HCT116 (cell line): ENCODE data around the gene BMAL1. TPM values are rescaled to one million over a fixed set of nuclear protein-coding genes. Genes with fewer than 3 reads are reported as not detected.

Experiments used
- ATAC-seq: fragments of 200-7000 bp; cut with Tn5 transposase; 2 replicates; pipeline ENCODE4 v1.9.1; 2020; ENCODE audit warnings: mild to moderate bottlenecking, moderate library complexity
- BruUV-seq: library from RNA; stranded (reverse); fragments of 400-500 nt; replicated peaks from 2 replicates; lab custom pipeline; 2021; lab: Mats Ljungman, UMichigan
- CTCF ChIA-PET: fragments of 300-600 bp; sonication (Branson Sonifier 250); formaldehyde crosslinking; loops from one replicate; lab custom pipeline; 2021; ENCODE audit warnings: antibody characterized with exemption; lab: Charles Lee
- POLR2A ChIA-PET: fragments of 300-600, 350-600 bp; sonication (Branson Sonifier 250); formaldehyde crosslinking; loops from one replicate; lab custom pipeline; 2021; ENCODE audit warnings: antibody characterized with exemption; lab: Charles Lee
- RAD21 ChIA-PET, 2 experiments: fragments of 300-600 bp; sonication (Branson Sonifier 250); formaldehyde crosslinking; loops; one replicate each; lab custom pipeline; 2023; ENCODE audit warnings: low total read pairs in 2 of 2; ENCODE audit not compliant: uncharacterized antibody in 2 of 2, unreplicated experiment in 2 of 2, low non-redundant PET in 1 of 2; lab: Charles Lee
- DNase-seq: peaks from one replicate; pipeline ENCODE4 v3.0.0-alpha.2; 2010; ENCODE audit warnings: low read depth, low spot score
- H2AFZ ChIP-seq: fragments of 200-600 bp; shearing (Covaris generic), sonication (generic); 2 replicates; pipeline ENCODE4 v1.6.1; 2017; ENCODE audit warnings: low read depth, mixed run types, mixed read lengths, antibody characterized with exemption, low read length; ENCODE audit not compliant: poor library complexity, severe bottlenecking
- H3K27ac ChIP-seq: 2 replicates; pipeline ENCODE4 v1.5.1; 2012; ENCODE audit warnings: low read depth, low read length
- H3K27me3 ChIP-seq: fragments of 200-600 bp; sonication (generic); 2 replicates; pipeline ENCODE4 v1.6.1; 2016; ENCODE audit warnings: mixed run types, low read length, mixed read lengths; ENCODE audit not compliant: insufficient read depth
- H3K36me3 ChIP-seq, 2 experiments: fragments of 200-500 bp in 1 of 2; fragments of 200-600 bp in 1 of 2; sonication (Bioruptor generic) in 1 of 2; sonication (generic) in 1 of 2; 2 replicates each; pipeline versions ENCODE4 v1.5.1 to v1.6.1; 2014 to 2016; ENCODE audit warnings: low read length in 2 of 2, inconsistent platforms in 1 of 2, mixed read lengths in 1 of 2, mixed run types in 1 of 2; ENCODE audit not compliant: insufficient read depth in 2 of 2, control insufficient read depth in 1 of 2
- H3K4me1 ChIP-seq, 2 experiments: fragments of 200-600 bp in 1 of 2; sonication (generic) in 1 of 2; 2 replicates each; pipeline versions ENCODE4 v1.5.1 to v1.6.1; 2012 to 2017; ENCODE audit warnings: low read length in 2 of 2, inconsistent platforms in 1 of 2, mild to moderate bottlenecking in 1 of 2, mixed read lengths in 1 of 2, mixed run types in 1 of 2, moderate library complexity in 1 of 2; ENCODE audit not compliant: insufficient read depth in 2 of 2, control insufficient read depth in 1 of 2
- H3K4me2 ChIP-seq: fragments of 200-600 bp; sonication (generic); 2 replicates; pipeline ENCODE4 v1.6.1; 2017; ENCODE audit warnings: mixed run types, low read length, mixed read lengths
- H3K4me3 ChIP-seq, 2 experiments: fragments of 200-600 bp in 1 of 2; sonication (generic) in 1 of 2; replicated peaks in 1 of 2; 2 replicates each; pipeline ENCODE4 v1.5.1; 2011 to 2016; ENCODE audit warnings: low read length in 2 of 2, control low read depth in 1 of 2, low read depth in 1 of 2, mild to moderate bottlenecking in 1 of 2, mixed read lengths in 1 of 2, mixed run types in 1 of 2
- H3K79me2 ChIP-seq: fragments of 200-600 bp; sonication (generic); 2 replicates; pipeline ENCODE4 v1.6.1; 2017; ENCODE audit warnings: mild to moderate bottlenecking, mixed run types, low read length, moderate library complexity, mixed read lengths; ENCODE audit not compliant: insufficient read depth
- H3K9ac ChIP-seq: fragments of 200-600 bp; sonication (generic); 2 replicates; pipeline ENCODE4 v1.6.1; 2016; ENCODE audit warnings: low read length, mixed read lengths
- H3K9me2 ChIP-seq: fragments of 200-600 bp; sonication (generic), shearing (Covaris generic); 2 replicates; pipeline ENCODE4 v1.6.1; 2017; ENCODE audit warnings: mixed run types, mild to moderate bottlenecking, moderate library complexity; ENCODE audit not compliant: insufficient read depth
- H3K9me3 ChIP-seq, 2 experiments: fragments of 200-500 bp in 1 of 2; fragments of 200-600 bp in 1 of 2; sonication (Bioruptor generic) in 1 of 2; sonication (generic) in 1 of 2; 2 replicates each; pipeline ENCODE4 v1.6.1; 2014 to 2017; ENCODE audit warnings: low read length in 2 of 2, mixed read lengths in 2 of 2, inconsistent platforms in 1 of 2, low read depth in 1 of 2, mild to moderate bottlenecking in 1 of 2, mixed run types in 1 of 2, moderate library complexity in 1 of 2; ENCODE audit not compliant: control insufficient read depth in 1 of 2, insufficient read depth in 1 of 2
- H4K20me1 ChIP-seq: fragments of 200-600 bp; sonication (generic), shearing (Covaris generic); 2 replicates; pipeline ENCODE4 v1.6.1; 2017; ENCODE audit warnings: mixed run types, mild to moderate bottlenecking, moderate library complexity; ENCODE audit not compliant: insufficient read depth
- CEBPB ChIP-seq: IDR thresholded peaks from 2 replicates; pipeline ENCODE4 v1.6.1; 2012; ENCODE audit warnings: low read depth
- CTCF ChIP-seq, 3 experiments: fragments of 200-600 bp in 1 of 3; sonication (generic) in 1 of 3; IDR thresholded peaks in 2 of 3; conservative IDR thresholded peaks in 1 of 3; 2 replicates each; pipeline ENCODE4 v1.5.1; 2012 to 2017; ENCODE audit warnings: low read depth in 2 of 3, low read length in 2 of 3, antibody characterized with exemption in 1 of 3, borderline replicate concordance in 1 of 3, control low read depth in 1 of 3, mild to moderate bottlenecking in 1 of 3, mixed read lengths in 1 of 3, mixed run types in 1 of 3, moderate library complexity in 1 of 3; ENCODE audit not compliant: insufficient read depth in 1 of 3
- EGR1 ChIP-seq: IDR thresholded peaks from 2 replicates; pipeline ENCODE4 v1.6.1; 2012; ENCODE audit warnings: low read depth
- ELF1 ChIP-seq: IDR thresholded peaks from 2 replicates; pipeline ENCODE4 v1.6.1; 2012; ENCODE audit warnings: low read depth, borderline replicate concordance
- EZH2phosphoT487 ChIP-seq: fragments of 200-600 bp; IDR thresholded peaks from 2 replicates; pipeline ENCODE4 v1.6.1; 2018; ENCODE audit warnings: antibody characterized with exemption, borderline replicate concordance
- FOSL1 ChIP-seq: IDR thresholded peaks from 2 replicates; pipeline ENCODE4 v1.6.1; 2012; ENCODE audit warnings: low read depth
- JUND ChIP-seq: IDR thresholded peaks from 2 replicates; pipeline ENCODE4 v1.6.1; 2012
- POLR2A ChIP-seq: IDR thresholded peaks from 2 replicates; pipeline ENCODE4 v1.7.0; 2011; ENCODE audit warnings: borderline replicate concordance; ENCODE audit not compliant: insufficient read depth, insufficient read length; ENCODE audit errors: extremely low read depth
- RAD21 ChIP-seq: IDR thresholded peaks from 2 replicates; pipeline ENCODE4 v1.6.1; 2012; ENCODE audit warnings: low read depth, mild to moderate bottlenecking
- SIN3A ChIP-seq: IDR thresholded peaks from 2 replicates; pipeline ENCODE4 v1.6.1; 2012; ENCODE audit warnings: low read depth
- SP1 ChIP-seq: IDR thresholded peaks from 2 replicates; pipeline ENCODE4 v1.6.1; 2012; ENCODE audit warnings: low read depth
- TCF7L2 ChIP-seq: IDR thresholded peaks from 2 replicates; pipeline ENCODE4 v1.7.0; 2011; ENCODE audit warnings: borderline replicate concordance, inconsistent platforms; ENCODE audit not compliant: insufficient read depth, insufficient read length; ENCODE audit errors: extremely low read depth
- YY1 ChIP-seq: IDR thresholded peaks from 2 replicates; pipeline ENCODE4 v1.6.1; 2011; ENCODE audit warnings: low read length, low read depth, moderate library complexity, mild to moderate bottlenecking; ENCODE audit not compliant: insufficient replicate concordance; ENCODE audit errors: extremely low read depth
- intact Hi-C: fragments of 100-400 bp; cut with micrococcal nuclease; formaldehyde crosslinking; loops from 2 replicates; pipeline ENCODE4 v1.10.0; 2022
- total RNA-seq: library from RNA; stranded (reverse); gene quantifications from one replicate; pipeline ENCODE4 v1.2.1, GENCODE V29; 2021; ENCODE audit not compliant: unreplicated experiment

The BMAL1 gene
- total RNA-seq, 1 experiment from 2014 or later: 17.6 TPM

GRCh38 chr11:13335319-13335718 lies 57.7 kb downstream of the BMAL1 start:
- intact Hi-C loops: loop anchor here (1.0 kb wide), 2 partner anchors 74 to 125 kb away; no protein-coding TSS in a partner anchor
- Histone ChIP-seq H2AFZ (no peak overlapping the region), H3K4me3 (no peak overlapping the region), H3K27ac (no peak overlapping the region), H3K9me3 (no peaks in the 10 kb centered on the region), H3K4me1 (peaks cover 80 to 91% of the 10 kb centered on the region in 2 experiments), H3K79me2 (no peaks in the 10 kb centered on the region), H3K9ac (no peak overlapping the region), H3K36me3 (no peaks in the 10 kb centered on the region), H3K27me3 (no peaks in the 10 kb centered on the region), H3K4me2 (peak overlapping the region; percentile 79; the same call in 1 of the 2 replicates), H3K9me2 (no peaks in the 10 kb centered on the region), H4K20me1 (no peaks in the 10 kb centered on the region)
- ChIA-PET POLR2A (interaction anchor here (2.3 kb wide), 1 partner anchor 119 kb away, joined by 5 read pairs; no protein-coding TSS in a partner anchor), RAD21 (interaction anchor here in 1 of 2 experiments (3.0 kb wide), 1 partner anchor 125 kb away, joined by 11 read pairs; no protein-coding TSS in a partner anchor), CTCF (interaction anchor here (0.6 to 5.6 kb wide), 12 partner anchors 13 to 128 kb away, joined by 3 to 70 read pairs (median 5); no protein-coding TSS in a partner anchor)
- TF ChIP-seq CTCF (IDR thresholded peaks at IDR 0.05 in 2 of 3, conservative IDR thresholded peaks at IDR 0.05 in 1 of 3; ENCODE audit: borderline replicate concordance in 1 of 3, insufficient read depth in 1 of 3, low read depth in 2 of 3, low read length in 2 of 3) (peak; percentile 70 to 92 (median 90)), POLR2A (no peak), RAD21 (peak; percentile 83)
- no TSS peak for BruUV-seq
- DNase-seq (no peak), ATAC-seq (peak; percentile 23)

GRCh38 chr11:13336246-13336878 lies 58.8 kb downstream of the BMAL1 start:
- TF ChIP-seq JUND: no peak
- no peak for TF ChIP-seq ELF1
- no peak for TF ChIP-seq EZH2phosphoT487
- no peak for TF ChIP-seq FOSL1
- no peak for TF ChIP-seq CEBPB
- TF ChIP-seq EGR1: no peak
- no peak for TF ChIP-seq SP1
- no peak for TF ChIP-seq TCF7L2
- TF ChIP-seq YY1: no peak
- TF ChIP-seq SIN3A: no peak
- Histone ChIP-seq H2AFZ (peak overlapping the region; percentile 8), H3K4me3 (peak overlapping the region in 1 of 2 experiments; percentile 8; a peak in 1 of 4 replicates), H3K27me3 (no peaks in the 10 kb centered on the region), H3K4me2 (peak overlapping the region; percentile 74), H3K27ac (peak overlapping the region; percentile 44), H3K9me3 (no peaks in the 10 kb centered on the region), H3K9ac (peak overlapping the region; percentile 36), H3K9me2 (no peaks in the 10 kb centered on the region), H4K20me1 (no peaks in the 10 kb centered on the region), H3K4me1 (peaks cover 83 to 95% of the 10 kb centered on the region in 2 experiments), H3K36me3 (no peaks in the 10 kb centered on the region), H3K79me2 (no peaks in the 10 kb centered on the region)
- no TSS peak for BruUV-seq
- DNase-seq (no peak), ATAC-seq (peak; percentile 18; the same call in 1 of the 2 replicates)
- ChIA-PET RAD21 (interaction anchor here (0.6 to 3.0 kb wide), 3 partner anchors 119 to 534 kb away, joined by 3 to 11 read pairs (median 4); no protein-coding TSS in a partner anchor), POLR2A (interaction anchor here (2.3 kb wide), 1 partner anchor 120 kb away, joined by 5 read pairs; no protein-coding TSS in a partner anchor), CTCF (interaction anchor here (0.8 to 5.6 kb wide), 11 partner anchors 9 to 372 kb away, joined by 3 to 70 read pairs (median 5); no protein-coding TSS in a partner anchor)
- intact Hi-C loops: no loop called here
